GM19025 (cell line): ENCODE results near the gene AJM1.
"Not testable (repeated sequence)": the region's sequence is repeated elsewhere in the genome, so short reads cannot be mapped to it uniquely, and the experiment has no call there.

ENCODE experiments used
- ATAC-seq: cut with Tn5 transposase; IDR thresholded peaks from one replicate; pipeline ENCODE4 v1.9.1; 2021; ENCODE audit warnings: mild to moderate bottlenecking, low read depth, moderate library complexity; ENCODE audit not compliant: unreplicated experiment

The AJM1 gene

DNA sequence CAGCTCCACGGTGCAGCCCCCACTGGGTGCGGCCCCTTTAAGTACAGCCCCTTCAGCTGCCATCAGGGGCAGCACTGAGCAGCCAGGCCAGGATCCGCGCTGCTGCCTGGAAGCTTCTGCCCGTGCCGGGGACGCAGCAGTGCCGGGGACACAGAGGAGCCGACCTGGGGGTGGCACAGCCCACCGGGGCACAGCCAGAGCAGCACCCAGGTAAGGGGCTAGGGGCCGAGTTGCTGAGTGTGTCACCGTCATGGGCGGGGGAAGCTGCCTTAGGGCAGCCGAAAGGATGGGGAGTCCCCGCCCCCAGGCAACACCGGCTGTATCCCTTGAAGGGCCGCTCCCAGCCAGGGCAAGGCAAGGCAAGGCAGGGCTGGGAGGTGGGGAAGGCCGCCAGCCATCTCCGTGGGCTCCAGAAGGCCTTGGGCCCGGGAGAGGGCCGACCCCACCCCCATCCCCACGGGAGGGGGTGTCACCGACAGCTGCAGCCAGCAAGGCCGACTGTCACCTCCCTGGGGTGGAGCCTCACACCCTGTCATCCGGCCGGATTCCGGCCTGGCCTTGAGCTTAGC, at the start of gene AJM1:
Gene AJM1, plus strand, starts transcription at position 99 of the 569 bp plus-strand sequence. CDS start 1,937 bp downstream, outside the sequence.
- ATAC-seq = peak; percentile 75

DNA sequence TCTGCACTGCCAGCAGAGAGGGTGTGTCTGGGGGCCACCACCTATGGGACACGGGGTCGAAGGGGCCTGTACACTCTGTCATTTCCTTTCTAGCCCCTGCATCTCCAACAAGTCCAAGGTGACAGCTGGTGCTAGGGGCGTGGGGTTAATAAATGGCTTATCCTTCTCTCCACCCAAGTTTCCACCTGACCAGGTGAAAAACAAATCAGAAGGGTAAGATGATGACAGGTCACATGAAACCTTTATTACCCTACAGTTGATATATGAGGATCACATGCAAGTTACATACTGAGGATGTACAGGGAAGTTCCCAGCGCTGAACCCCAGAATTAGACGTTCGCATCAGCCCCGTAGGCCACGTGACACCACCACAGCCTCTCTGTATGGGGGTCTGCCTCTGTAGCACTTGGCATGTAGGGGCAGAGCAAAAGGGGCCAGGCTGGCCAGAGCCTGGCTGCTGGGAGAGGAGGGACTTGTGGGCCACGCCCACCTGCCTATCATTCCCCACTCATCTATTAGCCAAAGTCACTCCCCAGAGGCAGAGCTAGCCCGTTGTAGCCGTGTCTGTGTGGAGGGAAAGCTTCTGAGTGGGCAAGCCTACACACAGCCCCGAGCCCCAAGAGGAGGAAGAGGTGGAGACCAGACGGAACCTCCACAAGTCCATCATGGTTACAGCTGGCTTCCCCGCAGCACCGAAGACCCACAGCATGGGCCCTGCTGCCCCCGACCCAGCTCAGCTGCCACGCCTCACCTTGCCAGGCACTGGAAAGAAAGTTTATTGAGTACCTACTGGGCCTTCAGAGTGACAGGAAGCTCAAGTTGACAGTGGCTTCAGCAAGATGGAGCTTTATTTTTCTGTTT, 49.0 kb upstream of the AJM1 start:
- no peak for ATAC-seq

DNA sequence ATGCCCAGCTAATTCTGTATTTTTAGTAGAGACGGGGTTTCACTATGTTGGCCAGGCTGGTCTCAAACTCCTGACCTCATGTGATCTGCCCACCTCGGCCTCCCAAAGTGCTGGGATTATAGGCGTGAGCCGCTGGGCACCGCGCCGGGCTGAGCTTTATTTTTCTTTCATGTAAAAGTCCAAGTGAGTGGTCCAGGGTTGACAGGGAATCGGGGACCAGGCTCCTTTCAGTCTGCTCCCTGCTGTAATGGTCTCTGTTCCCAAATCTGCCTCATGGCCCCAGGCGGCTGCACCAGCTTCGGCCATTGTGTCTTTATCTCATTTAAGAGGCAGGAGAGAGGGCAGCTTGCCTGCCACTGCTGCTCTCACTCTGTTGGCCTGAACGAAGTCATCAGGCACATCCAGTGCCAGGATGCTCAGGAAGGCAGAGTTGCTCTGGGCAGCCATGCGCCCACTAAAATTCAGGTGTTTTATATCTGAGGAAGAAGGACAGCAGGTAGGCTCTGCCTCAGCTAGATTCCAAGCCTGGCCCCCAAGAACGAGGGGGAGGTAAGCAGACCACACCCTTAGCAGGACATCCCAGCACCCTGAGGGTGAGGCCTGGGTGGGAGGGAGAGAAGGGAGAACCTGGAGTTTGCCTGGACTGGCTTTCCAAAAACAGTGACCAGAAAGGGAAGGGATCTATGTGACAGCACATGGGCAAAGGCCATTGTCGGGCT, 47.8 kb upstream of the AJM1 start:
- no peak for ATAC-seq

DNA sequence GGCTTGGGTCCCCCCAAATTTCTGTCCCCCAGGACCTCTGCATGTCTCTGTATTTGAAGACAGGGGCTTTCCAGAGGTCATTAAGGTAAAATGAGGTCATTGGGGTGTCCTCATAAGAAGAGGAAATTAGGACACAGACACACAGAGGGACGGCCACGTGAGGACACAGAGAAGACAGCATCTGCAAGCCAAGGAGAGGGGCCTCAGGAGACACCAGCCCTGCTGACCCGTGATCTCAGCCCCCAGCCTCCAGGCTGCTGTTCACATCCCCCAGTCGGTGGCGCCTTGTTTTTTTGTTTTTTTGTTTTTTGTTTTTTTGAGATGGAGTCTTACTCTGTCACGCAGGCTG, 47.3 kb upstream of the AJM1 start:
- ATAC-seq = no peak

- ATAC-seq = no peak
These were observed 46.0 kb upstream of the AJM1 start, which contains the start of gene CCDC183 for GRCh38 chr9:136796238-136796774. CCDC183 (plus strand) TSS chr9:136796338; CDS start chr9:136796398, 60 bp downstream.

GRCh38 chr9:136796775-136797347, 45.4 kb upstream of the AJM1 start:
- ATAC-seq = not testable (repeated sequence)

- no peak for ATAC-seq
These were observed 43.6 kb upstream of the AJM1 start for GRCh38 chr9:136798708-136799078.

- ATAC-seq = no peak
These were observed 43.0 kb upstream of the AJM1 start for GRCh38 chr9:136799079-136799853.

GRCh38 chr9:136799854-136800657, 42.2 kb upstream of the AJM1 start:
- no peak for ATAC-seq

GRCh38 chr9:136802321-136802720, 40.0 kb upstream of the AJM1 start:
- ATAC-seq = no peak

DNA sequence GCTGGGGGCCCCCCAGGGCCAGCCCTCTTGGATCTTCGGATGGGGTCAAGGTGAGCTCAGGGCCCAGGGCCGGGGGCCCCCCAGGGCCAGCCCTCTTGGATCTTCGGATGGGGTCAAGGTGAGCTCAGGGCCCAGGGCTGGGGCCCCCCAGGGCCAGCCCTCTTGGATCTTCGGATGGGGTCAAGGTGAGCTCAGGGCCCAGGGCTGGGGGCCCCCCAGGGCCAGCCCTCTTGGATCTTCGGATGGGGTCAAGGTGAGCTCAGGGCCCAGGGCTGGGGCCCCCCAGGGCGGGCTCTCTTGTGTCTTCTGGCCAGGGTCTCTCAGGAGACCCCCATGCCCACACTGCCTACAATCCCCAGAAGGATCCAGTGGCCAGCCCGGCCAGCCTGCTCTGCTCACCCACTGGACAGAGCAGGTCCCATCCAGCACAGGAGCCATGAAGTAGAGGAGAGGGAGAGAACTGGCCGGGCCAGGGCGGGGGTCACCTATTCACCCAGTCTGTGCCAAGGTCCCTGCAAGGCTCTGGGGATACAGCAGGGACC, 39.2 kb upstream of the AJM1 start:
- not testable (repeated sequence) for ATAC-seq

GRCh38 chr9:136803551-136804508, 38.4 kb upstream of the AJM1 start:
- ATAC-seq = no peak

DNA sequence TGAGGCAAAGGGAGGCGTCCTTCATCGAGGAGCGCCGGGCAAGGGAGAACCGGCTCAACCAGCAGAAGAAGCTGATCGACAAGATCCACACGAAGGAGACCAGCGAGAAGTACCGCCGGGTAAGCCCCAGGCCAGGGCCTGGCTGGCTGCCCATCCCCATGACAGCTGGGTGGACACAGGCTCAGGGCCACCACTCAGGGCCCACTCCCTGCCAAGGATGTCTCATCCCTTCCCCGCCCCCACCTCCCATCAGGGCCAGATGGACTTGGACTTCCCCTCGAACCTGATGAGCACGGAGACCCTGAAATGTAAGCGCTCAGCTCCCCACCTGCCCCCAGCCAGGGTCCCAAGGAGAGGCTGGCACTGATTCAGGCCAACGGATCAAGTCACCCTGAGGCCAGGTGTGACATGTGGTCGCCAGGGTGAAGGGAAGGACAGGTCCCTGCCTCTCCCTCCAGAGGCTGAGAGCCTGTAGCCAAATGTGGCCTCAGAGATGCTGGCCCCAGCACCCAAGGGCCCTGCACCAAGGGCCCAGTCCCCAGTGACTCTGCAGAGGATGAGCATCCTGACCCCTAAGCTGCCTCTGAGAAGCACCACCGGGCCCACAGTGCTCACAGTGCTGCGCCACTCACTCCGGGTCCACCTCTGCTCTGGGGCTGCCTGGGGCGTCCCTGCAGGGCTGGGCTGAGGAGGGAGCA, 37.6 kb upstream of the AJM1 start:
- ATAC-seq = no peak

DNA sequence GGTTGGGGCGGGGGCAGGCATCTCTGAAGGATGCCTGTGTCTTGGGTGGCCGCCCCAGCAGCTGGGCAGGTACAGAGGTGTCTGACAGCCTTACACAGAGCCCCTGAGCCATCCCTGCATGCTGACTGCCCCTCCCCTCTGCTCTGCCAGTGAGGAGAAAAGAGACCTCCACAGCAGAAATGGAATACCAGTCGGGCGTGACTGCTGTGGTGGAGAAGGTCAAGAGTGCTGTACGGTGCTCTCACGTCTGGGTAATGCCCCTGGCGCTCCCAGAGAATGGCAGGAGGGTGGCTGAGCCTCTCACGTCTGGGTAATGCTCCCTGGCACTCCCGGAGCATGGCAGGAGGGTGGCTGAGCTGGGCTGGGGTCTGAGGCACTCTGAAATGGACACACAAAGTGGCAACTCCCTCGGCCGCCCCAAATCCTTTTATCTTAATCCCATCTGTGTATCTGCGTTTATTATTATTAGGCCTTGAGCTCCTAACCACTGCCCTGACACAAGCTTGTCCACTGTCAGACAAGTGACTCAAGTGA, 37.0 kb upstream of the AJM1 start:
- no peak for ATAC-seq

GRCh38 chr9:136806067-136806466, 36.2 kb upstream of the AJM1 start:
- no peak for ATAC-seq

DNA sequence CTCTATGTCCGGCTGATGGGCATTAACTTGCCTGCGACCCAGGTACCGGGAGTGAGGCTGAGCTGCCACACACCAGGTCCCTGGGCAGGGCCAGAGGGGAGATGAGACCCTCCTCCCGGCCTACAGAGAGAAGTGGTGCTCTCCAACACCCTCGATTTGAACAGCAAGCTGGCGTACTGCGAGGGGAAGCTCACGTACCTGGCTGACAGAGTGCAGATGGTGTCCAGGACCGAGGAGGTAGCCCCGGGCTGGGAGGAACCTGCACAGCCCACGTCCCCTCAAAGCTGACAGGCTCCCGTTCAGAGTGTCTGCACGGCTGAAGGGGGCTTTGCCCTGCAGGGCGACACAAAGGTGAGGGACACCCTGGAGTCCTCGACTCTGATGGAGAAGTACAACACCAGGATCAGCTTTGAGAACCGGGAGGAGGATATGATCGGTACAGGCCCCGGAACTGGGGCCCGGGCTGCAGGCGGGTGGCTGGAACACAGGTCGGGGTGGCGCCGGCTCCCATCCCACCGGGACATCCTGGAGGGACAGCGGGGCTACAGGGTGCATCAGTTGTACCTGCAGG, 35.6 kb upstream of the AJM1 start:
- no peak for ATAC-seq
